GM18870 (cell line): Measurements from ENCODE around the gene GMDS.

ENCODE experiments used
- ATAC-seq: cut with Tn5 transposase; IDR thresholded peaks from one replicate; pipeline ENCODE4 v1.9.1; 2021; ENCODE audit warnings: moderate library complexity; ENCODE audit not compliant: unreplicated experiment

The GMDS gene

DNA sequence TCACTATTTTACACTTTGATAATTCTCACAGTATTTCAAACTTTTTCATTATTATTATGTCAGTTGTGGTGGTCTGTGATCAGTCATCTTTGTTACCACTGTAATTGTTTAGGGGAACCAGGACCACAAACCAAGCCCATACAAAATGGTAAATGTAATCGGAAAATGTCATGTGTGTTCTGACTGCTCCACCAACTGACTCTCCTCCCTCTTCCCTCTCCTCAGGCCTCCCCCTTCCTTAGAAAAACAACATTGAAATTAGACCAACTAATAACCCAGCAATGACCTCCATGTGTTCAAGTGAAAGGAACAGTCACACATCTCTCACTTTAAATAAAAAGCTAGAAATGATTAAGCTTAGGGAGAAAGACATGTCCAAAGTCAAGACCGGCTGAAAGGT lies 63.8 kb downstream of the GMDS start:
- no peak for ATAC-seq

GRCh38 chr6:2179950-2180349 lies 65.5 kb downstream of the GMDS start:
- no peak for ATAC-seq

DNA sequence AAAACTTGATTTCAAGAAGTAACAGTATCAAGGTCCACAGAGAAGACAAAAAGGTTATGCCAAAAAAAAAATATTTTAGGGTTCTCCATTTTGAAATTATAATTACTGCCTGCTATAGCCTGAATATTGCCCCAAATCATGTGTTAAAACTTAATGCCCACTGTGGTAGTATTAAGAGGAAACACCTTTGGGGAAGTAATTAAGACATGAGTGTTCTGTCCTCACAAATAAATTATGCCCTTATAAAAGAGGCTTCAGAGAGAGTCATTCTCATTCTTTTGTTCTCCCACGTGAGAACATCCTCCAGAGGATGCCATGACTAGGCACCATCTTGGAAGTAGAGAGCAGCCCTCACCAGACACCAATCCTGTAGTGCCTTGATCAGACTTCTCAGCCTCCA lies 66.2 kb downstream of the GMDS start:
- no peak for ATAC-seq

DNA sequence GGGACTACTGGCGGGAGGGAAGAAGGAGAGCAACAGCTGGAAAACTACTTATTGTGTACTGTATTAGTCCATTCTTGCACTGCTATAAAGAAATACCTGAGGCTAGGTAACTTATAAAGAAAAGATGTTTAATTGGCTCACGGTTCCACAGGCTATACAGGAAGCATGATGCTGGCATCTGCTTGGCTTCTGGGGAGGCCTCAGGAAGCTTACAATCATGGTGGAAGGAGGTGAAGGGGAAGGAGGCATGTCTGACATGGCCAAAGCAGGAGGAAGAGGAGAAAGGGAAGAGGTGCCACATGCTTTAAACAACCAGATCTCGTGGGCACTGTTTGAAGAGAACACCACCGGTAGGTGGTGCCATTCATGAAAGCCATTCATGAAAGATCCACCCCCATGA lies 67.3 kb downstream of the GMDS start:
- ATAC-seq = no peak

DNA sequence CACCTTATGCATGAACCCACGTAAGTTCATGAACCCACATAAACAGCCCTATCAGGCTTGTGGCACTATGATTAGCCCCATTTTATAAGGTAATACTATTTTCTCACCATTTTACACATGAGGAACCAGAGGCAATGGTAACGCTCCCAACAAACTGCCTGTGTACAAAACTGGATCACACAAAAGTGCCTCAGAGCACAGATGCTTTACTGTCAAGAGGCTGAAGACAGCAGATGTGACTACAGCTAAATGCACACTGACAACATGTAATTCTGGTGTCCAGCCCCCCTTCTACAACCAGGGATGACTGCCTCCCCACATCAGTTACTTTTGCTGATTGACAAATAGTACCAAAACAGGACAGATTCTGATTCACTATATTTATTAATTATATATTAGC lies 69.6 kb downstream of the GMDS start:
- ATAC-seq = no peak

DNA sequence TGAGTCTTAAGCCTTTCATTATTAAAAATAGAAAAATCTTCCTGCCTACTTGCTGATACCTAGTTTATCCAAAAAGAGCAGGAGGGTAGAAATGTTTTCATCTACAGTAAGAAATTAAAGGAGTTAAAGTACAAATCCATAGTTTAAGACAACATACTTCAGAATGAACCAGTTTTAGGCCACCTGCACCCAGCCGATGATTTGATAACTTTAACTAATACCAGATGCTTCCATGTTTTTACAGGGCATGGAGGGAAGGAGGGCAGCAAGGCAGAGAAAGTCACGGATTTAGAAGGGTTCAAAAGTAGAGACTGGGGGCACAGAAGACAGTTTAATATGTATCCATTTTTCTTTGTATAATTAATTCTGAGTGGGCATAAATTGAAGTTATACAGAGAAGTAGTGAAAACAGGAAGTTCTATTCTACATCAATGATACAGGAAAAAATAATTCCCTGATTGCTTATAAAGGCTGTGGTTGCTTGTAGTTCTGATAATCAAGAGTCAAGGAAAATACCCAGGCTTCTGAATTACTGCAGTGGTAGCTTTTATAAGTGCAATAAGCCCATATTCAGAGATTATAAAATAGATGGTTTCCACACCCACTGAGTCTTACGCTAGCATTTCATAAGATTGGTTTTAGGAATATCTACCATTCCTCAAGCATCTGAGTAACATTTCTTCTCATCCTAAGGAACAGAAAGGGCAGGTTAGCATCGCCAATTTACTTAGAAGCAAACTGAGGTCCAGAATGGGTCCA lies 72.0 kb downstream of the GMDS start:
- ATAC-seq = no peak

GRCh38 chr6:2171728-2172127 lies 73.7 kb downstream of the GMDS start:
- no peak for ATAC-seq

- no peak for ATAC-seq
Observed at GRCh38 chr6:2168480-2168879, 76.9 kb downstream of the GMDS start.

- no peak for ATAC-seq
Observed at GRCh38 chr6:2166717-2167116, 78.7 kb downstream of the GMDS start.

- no peak for ATAC-seq
Observed at GRCh38 chr6:2165286-2165685, 80.1 kb downstream of the GMDS start.

DNA sequence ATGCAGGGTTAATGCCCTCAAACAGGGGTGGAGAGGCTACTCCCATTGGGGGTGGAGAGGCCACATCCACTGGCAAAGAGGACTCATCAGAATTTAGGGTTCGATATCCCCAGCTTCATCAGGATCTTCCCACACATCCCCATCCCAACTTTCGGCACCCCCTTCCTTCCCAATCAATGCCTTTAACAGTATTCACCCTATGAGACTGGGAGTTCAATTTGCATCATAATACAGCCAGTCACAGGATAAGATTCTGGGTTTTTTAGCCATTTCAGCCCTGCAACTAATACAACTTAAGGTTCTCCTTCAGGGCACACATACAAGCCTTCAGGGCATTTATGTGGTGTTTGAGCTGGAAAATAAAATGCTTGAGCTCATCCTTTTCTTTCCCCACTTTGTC lies 80.9 kb downstream of the GMDS start:
- no peak for ATAC-seq

DNA sequence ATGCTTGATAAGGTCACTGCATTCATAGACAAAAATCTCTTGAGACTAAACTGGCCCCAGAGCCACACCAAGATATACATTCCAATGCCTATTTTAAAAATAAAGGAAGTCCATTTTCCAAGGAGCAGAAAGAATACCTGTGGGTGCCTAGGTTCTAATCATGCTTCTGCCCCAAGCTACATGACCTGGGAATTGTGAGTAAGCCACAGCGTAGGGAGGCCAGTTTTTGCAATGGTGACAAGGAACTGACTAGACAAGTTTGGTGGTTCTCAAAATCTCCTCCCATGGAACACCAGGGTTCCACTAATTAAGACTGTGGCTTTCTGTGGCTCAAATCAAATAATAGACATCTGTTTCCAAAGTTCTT lies 83.3 kb downstream of the GMDS start:
- ATAC-seq = no peak

DNA sequence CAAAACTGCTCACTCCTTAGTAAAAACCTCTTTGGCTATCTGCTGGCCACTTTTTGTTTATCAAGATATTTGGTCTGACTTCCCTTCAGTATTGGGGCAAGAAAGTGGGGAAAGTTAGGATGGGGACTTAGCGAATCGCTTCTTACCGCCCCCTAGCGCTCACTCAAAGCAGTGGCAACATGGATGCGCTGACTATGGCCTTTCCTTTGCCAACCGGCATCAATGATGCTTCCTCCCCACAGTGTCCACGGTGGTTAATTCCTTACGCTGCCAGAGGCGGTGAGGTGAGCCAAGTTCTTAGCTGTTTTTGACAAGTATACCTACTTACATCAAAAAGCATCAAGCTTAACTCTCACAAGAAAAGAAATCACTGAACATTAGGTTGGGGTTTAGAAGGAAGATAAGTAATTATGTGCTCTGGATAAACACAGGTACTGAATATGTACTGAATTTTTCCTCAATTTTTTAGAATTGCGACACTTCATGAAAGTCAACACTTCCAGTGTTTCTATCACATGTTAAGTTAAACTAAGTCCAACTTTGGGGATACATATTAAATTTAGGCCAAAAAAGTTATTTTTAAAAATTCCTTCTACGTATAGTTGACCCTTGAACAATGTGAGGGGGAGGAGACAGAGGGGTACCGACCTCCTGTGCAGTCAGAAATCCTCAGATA lies 86.7 kb downstream of the GMDS start:
- ATAC-seq = no peak

DNA sequence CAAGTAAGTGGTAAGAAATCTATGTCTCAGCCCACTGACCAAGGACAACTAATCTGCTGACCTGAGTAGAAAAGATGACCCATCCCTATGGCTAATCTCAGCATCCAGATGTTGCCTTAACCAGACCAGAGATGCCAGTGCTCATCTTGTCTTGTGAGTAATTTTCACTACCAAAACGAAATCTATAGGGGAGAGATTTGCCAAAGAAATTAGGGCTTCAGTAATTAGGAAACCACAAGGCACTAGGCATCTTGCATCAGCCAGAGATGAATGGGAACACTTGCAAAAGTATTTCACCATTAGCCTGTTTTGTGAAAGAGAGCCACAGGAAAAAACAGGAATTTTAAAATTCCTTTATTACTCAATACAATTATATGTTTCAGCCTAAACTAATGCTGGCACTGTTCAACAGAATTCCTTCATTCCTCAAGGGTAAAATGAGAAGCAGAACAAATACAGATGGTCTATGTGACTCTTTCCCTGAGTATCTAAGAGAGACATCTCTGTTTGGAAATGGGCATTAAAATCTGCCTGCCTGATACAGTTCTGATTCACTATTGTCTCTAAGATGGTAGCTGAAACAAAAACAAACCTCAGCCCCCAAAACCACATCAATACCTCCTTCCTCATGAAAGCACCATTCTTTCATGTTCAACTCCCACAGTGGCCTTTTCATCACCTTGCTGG lies 87.8 kb downstream of the GMDS start:
- no peak for ATAC-seq

GRCh38 chr6:2155206-2155605 lies 90.2 kb downstream of the GMDS start:
- no peak for ATAC-seq

DNA sequence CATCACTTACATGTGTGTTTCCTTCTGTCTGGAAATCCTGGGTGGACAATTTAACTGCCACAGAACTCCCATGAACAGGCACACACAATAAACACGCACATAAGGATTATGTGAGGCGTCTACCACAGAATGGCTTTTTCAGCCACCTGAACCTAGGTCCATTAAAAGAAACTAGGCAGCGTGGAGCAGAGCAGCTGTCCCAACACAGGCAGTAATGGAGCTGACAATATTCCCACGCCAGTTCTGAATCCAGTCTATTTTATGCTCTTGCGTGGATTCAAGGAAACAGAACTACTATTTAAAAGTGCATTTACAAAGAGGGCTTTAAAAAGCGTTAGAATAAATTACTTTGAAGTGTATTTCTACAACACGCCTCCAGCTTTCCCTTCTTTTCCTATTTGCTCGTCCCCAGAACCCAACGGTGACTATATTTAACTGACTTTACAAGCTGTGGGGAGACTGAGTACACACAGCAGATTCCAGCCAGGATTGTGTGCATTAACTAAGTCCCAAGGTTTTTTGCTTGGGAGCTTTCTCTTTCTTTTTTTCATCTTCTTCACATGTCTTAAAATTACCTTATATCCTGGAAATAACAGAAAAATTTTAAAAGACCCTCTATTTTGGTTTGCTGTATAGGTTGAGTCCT lies 95.9 kb downstream of the GMDS start:
- no peak for ATAC-seq

DNA sequence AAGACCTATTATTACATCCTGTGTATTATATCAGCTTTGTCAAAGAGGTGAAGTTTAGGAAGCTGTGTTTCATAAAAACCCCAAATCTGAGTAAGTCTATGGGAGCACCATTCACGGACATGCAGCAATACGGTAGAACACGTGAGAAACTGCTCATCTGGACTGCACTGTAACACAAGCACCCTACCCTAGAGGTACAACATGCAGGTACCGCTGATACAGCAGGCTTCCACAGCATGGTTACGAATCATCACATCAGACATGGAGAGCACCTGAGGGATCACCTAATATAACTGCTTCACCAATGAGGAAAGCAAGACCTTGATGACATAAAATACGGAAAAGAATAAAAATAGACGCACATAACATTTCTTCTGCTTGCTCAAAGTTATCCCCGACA lies 96.7 kb downstream of the GMDS start:
- ATAC-seq = no peak

DNA sequence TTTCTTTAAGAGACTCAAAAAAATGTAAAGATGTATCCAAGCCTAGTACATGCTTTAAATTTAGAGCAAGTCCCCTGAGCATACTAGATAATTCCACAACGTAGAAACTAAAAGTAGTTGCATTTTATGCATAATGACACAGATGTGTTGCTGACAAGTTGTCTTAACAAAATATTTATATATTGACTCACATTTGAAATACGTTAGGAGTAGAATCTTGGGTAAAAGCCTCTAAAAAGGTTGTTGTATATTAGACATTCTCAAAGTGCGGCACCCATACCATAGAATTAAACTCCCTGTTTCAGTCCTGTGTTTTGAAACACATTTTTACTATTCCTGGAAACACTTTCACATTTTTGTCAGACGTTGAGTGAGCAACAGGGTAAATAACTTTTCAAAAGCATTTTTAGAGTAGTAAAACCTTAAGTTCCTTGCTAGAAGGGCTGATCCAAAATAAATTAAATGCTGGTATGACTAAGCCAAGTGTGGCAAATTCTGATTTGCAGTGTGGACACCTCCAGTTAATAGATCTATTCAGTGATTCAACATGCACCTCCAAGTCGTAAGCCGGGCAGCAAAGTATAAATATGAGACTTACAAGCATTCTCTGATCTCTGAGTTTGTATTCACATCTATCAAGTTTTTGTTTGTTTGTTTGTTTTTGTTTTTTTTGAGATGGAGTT lies 97.5 kb downstream of the GMDS start:
- no peak for ATAC-seq

- ATAC-seq = no peak
Observed at GRCh38 chr6:2147261-2147660, 98.1 kb downstream of the GMDS start.

- no peak for ATAC-seq
Observed at GRCh38 chr6:2144210-2144609, 101.2 kb downstream of the GMDS start.

DNA sequence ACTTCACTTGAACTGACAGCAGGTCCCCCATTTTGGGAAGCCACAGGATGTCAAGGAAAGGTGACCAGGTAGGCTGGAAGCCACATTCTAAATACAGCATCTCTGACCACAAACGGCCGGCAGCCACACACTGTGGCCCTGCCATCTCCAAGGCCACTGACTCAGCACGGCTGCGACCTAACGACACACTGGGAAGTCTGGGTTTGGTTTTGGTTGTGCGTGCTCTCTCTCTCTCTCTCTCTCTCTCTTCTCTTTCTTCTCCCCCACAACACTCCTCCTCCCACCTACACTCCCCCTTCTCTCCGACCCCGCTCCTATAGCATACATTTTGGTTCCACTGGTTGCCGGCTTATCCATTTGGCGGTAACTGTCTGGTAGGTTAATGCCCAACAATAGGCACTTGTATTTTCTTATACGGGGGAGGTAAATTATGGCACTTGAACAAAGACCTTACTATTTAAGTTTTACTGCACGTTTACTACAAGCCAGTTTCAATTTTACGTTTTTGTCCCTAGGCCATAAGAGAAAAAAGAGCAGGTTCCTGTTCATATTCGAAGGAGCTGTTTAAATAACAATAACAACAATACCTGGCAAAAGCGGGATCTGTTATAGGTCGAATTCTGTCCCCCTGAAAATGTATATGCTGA lies 103.6 kb downstream of the GMDS start:
- no peak for ATAC-seq
